ENCODE measurements around the gene CISD1. TPM values are rescaled to one million over a fixed set of nuclear protein-coding genes. Genes with fewer than 3 reads are reported as not detected.

CISD1 gene
- 26.1 and 40.4 TPM in 2 replicates for total RNA-seq

DNA sequence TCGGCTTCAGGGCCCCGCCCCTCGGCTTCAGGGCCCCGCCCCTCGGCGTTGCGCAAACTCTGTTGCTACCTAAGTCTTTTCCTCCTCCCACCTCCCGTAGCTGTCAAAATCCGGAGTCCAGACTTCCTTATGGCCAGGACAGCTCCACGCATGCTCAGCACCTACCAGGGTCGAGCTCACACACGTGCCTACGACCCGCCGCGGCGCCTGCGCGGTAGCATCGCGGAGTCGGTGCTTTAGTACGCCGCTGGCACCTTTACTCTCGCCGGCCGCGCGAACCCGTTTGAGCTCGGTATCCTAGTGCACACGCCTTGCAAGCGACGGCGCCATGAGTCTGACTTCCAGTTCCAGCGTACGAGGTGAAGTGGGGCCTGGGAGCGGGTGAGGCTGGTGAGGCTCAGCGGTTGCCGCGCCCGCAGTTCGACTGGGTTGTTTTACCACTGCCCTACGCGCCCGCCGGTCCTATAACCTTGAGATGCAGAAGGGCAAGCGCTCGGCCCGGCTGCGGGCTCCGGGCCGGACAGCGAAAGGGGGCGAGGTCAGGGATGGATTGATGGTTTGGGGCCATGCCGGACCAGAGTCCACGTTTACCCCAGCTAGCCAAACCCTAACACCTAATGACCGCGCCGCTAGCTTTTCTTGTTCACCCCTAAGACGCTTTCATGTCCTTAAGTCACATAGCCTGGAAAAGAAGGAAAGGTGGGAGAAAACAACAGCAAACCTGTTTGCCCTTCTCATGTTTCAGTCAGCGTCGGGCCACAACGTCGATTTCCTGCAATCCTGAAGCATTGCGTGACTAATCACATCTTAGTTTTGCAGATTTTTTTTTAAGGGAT, at the start of gene CISD1:
Gene CISD1 (plus strand): TSS at position 217 of the 836 bp plus-strand sequence. CDS start 112 bp downstream, at position 329.

DNA sequence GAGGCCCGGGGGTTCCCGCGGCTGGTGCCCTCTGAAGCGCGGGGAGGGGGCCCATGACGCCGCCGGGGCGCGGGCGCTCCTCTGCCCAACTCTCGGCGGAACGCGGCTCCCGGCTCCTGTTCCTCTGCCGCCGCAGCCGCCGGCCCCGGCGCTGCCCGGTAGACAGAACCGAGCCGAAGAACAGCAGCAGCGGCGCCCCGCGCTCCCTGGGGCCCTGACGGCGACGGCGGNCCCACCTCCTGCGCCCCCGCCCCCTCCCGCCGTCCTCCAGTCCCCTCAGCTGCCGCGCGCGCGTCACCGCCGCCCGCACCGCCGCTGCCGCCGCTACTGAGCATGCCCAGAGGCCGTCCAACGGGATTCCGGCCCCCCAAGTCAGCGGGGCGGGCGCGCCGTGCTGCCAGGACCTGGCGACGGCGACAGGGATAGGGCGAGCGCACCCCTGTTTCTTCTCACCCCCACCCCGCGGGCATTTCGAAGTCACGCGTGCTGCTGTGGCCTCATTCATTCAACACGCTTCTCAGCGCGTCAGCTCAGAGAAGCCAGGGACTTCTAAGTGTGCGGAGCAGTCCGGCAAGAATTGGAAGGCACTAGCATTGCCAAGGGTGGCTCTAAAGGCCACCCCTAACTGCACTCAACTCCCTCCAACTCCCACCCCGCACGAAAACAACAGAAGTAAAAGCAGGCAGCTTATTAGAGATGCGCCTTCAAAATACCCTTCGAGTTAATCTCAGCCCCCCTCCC, 1.1 kb upstream of the CISD1 start, which contains the start of gene IPMK:
Gene IPMK (minus strand): TSS at position 182 of the 741 bp plus-strand sequence. CDS start 283 bp downstream, outside the sequence.

GRCh38 chr10:58334817-58335305, 65.9 kb downstream of the CISD1 start, which contains the start of gene UBE2D1:
Gene UBE2D1, plus strand, starts transcription at chr10:58335006. Its CDS starts 196 bp downstream, at chr10:58335202.

Other genes starting within 250 kb of the CISD1 start
- 9.8 and 14.9 TPM in 2 replicates for gene IPMK, start 1.3 kb upstream of the CISD1 start, total RNA-seq
- 14.7 and 20.4 TPM in 2 replicates for gene UBE2D1, start 65.8 kb downstream of the CISD1 start, total RNA-seq
- gene TFAM, start 116.2 kb downstream of the CISD1 start, total RNA-seq, result 28.4 and 40.6 TPM in 2 replicates
- 0.48 and 0.98 TPM in 2 replicates for gene BICC1, start 243.7 kb downstream of the CISD1 start, total RNA-seq